Measurements from ENCODE around the gene UBE2U. TPM values are rescaled to one million over a fixed set of nuclear protein-coding genes. Genes with fewer than 3 reads are reported as not detected.

UBE2U gene
- total RNA-seq, 4 donors from 2014 or later: not detected

- in situ Hi-C loops (cut with MboI; ENCODE audit: low sequenced_read_pairs in 4 of 4): loop anchor here in 1 of 4 donors (25.0 kb wide), 1 partner anchor 544 kb away; no protein-coding TSS in a partner anchor
- H3K27ac ChIP-seq: no peak overlapping the region
These were observed 27.7 kb downstream of the UBE2U start for GRCh38 chr1:64231153-64231552.

GRCh38 chr1:64231654-64232053, 28.2 kb downstream of the UBE2U start:
- intact Hi-C loops (cut with DNase I; ENCODE audit: low total_unique reads) (no loop called here), in situ Hi-C loops (cut with MboI; ENCODE audit: low sequenced_read_pairs in 4 of 4) (loop anchor here in 1 of 4 donors (25.0 kb wide), 1 partner anchor 544 kb away; no protein-coding TSS in a partner anchor)

More at GRCh38 chr1:64231153-64231552, 27.7 kb downstream of the UBE2U start:
- H3K36me3 ChIP-seq: no peaks in the 10 kb centered on the region
- no peaks in the 10 kb centered on the region for H3K9me3 ChIP-seq
- H3K4me3 ChIP-seq: no peak overlapping the region
- intact Hi-C loops (cut with DNase I; ENCODE audit: low total_unique reads): no loop called here
- peaks cover 0 to 5% (median 0%) of the 10 kb centered on the region in 3 donors for H3K27me3 ChIP-seq
- ATAC-seq: no peak
- no peak for TF ChIP-seq CTCF (IDR thresholded peaks at IDR 0.05 in 4 of 5, conservative IDR thresholded peaks at IDR 0.05 in 1 of 5)
- no peak for TF ChIP-seq POLR2A (IDR thresholded peaks at IDR 0.05)
- H3K4me1 ChIP-seq: no peaks in the 10 kb centered on the region
- no peak for DNase-seq

DNA sequence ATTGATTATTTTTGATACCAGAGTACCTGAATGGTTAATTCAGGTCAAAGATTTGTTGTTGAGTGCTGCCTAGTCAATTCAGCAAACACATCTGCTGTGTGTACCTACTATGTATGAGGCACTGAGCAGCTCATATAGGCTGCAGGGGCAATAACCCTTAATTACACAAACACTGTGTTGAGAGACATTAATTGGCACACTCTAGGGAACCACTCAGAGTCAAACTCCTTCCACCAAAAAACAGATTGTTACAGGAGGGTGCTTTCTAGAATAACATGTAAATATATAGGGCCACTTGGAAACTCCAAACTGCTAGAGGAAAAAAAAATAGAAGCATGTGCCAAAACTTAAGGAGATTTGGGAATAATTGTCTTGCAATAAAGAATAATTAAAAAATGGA, 31.3 kb downstream of the UBE2U start:
- Histone ChIP-seq H3K36me3 (no peaks in the 10 kb centered on the region), H3K4me3 (no peak overlapping the region), H3K9me3 (no peaks in the 10 kb centered on the region), H3K27me3 (peaks cover 0 to 7% (median 0%) of the 10 kb centered on the region in 3 donors), H3K27ac (no peak overlapping the region), H3K4me1 (no peaks in the 10 kb centered on the region)
- in situ Hi-C loops (cut with MboI; ENCODE audit: low sequenced_read_pairs in 4 of 4) (loop anchor here in 1 of 4 donors (25.0 kb wide), 1 partner anchor 547 kb away; no protein-coding TSS in a partner anchor), intact Hi-C loops (cut with DNase I; ENCODE audit: low total_unique reads) (no loop called here)
- ATAC-seq (no peak), DNase-seq (no peak)
- TF ChIP-seq CTCF (IDR thresholded peaks at IDR 0.05 in 4 of 5, conservative IDR thresholded peaks at IDR 0.05 in 1 of 5): no peak
- no peak for TF ChIP-seq POLR2A (IDR thresholded peaks at IDR 0.05)

More at GRCh38 chr1:64231654-64232053, 28.2 kb downstream of the UBE2U start:
- H3K27ac ChIP-seq: no peak overlapping the region
- H3K9me3 ChIP-seq: no peaks in the 10 kb centered on the region
- DNase-seq (no peak), ATAC-seq (no peak)
- TF ChIP-seq POLR2A (IDR thresholded peaks at IDR 0.05) (no peak), CTCF (IDR thresholded peaks at IDR 0.05 in 4 of 5, conservative IDR thresholded peaks at IDR 0.05 in 1 of 5) (no peak)
- no peaks in the 10 kb centered on the region for H3K36me3 ChIP-seq
- H3K27me3 ChIP-seq: peaks cover 0 to 7% (median 0%) of the 10 kb centered on the region in 3 donors
- H3K4me3 ChIP-seq: no peak overlapping the region
- H3K4me1 ChIP-seq: no peaks in the 10 kb centered on the region

DNA sequence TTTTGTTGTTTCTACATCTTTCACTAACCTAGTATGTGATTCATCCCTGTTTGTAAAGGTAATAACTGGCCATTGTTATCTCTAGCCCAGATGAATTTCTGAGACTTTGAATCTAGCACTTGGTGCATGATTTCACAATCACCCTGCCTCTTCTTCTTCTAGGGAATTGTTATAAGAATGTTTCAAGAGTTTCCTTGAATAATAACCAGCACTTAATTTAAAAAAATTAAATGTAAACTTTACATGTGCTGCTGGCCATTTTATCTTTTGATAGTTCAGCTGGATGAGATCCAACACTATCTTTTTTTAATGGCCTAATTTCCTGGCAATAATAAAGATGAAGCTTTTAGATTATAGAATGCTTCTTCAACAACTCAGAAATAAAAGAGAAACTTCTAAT, 31.8 kb downstream of the UBE2U start:
- ATAC-seq (no peak), DNase-seq (no peak)
- TF ChIP-seq POLR2A (IDR thresholded peaks at IDR 0.05) (no peak), CTCF (IDR thresholded peaks at IDR 0.05 in 4 of 5, conservative IDR thresholded peaks at IDR 0.05 in 1 of 5) (no peak)
- intact Hi-C loops (cut with DNase I; ENCODE audit: low total_unique reads) (no loop called here), in situ Hi-C loops (cut with MboI; ENCODE audit: low sequenced_read_pairs in 4 of 4) (loop anchor here in 1 of 4 donors (25.0 kb wide), 1 partner anchor 548 kb away; no protein-coding TSS in a partner anchor)
- H3K4me1 ChIP-seq: no peaks in the 10 kb centered on the region
- H3K27me3 ChIP-seq: peaks cover 0 to 7% (median 0%) of the 10 kb centered on the region in 3 donors
- H3K9me3 ChIP-seq: no peaks in the 10 kb centered on the region
- H3K36me3 ChIP-seq: no peaks in the 10 kb centered on the region
- H3K27ac ChIP-seq: no peak overlapping the region
- no peak overlapping the region for H3K4me3 ChIP-seq
